Naive B cell (primary cell): Measurements from ENCODE around the gene CUBN. TPM values are rescaled to one million over a fixed set of nuclear protein-coding genes. Genes with fewer than 3 reads are reported as not detected.

Experiments used
- ATAC-seq, 2 donors: fragments of 150-1000 bp; cut with Tn5 transposase; 2 replicates each; pipeline ENCODE4 v1.10.0; 2021; ENCODE audit warnings: low read depth in 2 of 2, mild to moderate bottlenecking in 2 of 2, moderate library complexity in 2 of 2
- DNase-seq: peaks from one replicate; pipeline ENCODE4 v3.0.0; 2022
- H3K27ac Mint-ChIP-seq, 6 donors: one replicate each; pipeline ENCODE4 v1.8.0; 2020 to 2022; ENCODE audit warnings: mild to moderate bottlenecking in 6 of 6, mixed read lengths in 6 of 6, moderate library complexity in 5 of 6, inconsistent platforms in 2 of 6
- H3K27me3 Mint-ChIP-seq, 3 donors: one replicate each; pipeline ENCODE4 v1.8.0; 2021 to 2022; ENCODE audit warnings: mixed read lengths in 3 of 3, mild to moderate bottlenecking in 1 of 3
- H3K36me3 Mint-ChIP-seq, 2 donors: one replicate each; pipeline ENCODE4 v1.8.0; 2020 to 2022; ENCODE audit warnings: mixed read lengths in 2 of 2, inconsistent platforms in 1 of 2, mild to moderate bottlenecking in 1 of 2
- H3K4me1 Mint-ChIP-seq, 3 donors: one replicate each; pipeline ENCODE4 v1.8.0; 2020 to 2022; ENCODE audit warnings: mixed read lengths in 3 of 3, inconsistent platforms in 1 of 3, mild to moderate bottlenecking in 1 of 3, moderate library complexity in 1 of 3
- H3K4me3 Mint-ChIP-seq, 8 donors: one replicate each; pipeline ENCODE4 v1.8.0; 2020 to 2022; ENCODE audit warnings: mild to moderate bottlenecking in 8 of 8, mixed read lengths in 8 of 8, moderate library complexity in 8 of 8, inconsistent platforms in 2 of 8
- H3K9me3 Mint-ChIP-seq, 7 donors: one replicate each; pipeline ENCODE4 v1.8.0; 2020 to 2022; ENCODE audit warnings: mixed read lengths in 7 of 7, mild to moderate bottlenecking in 5 of 7, inconsistent platforms in 2 of 7, moderate library complexity in 1 of 7
- polyA plus RNA-seq, 6 donors: library from polyadenylated mRNA; unstranded; fragments of 300-500 nt; fragmentation: Illumina TruSeq; gene quantifications; one replicate each; pipeline ENCODE4 v1.2.3, GENCODE V29; 2021; ENCODE audit warnings: low read depth in 6 of 6

The CUBN gene
- polyA plus RNA-seq, 6 donors from 2014 or later = 0.07 to 0.51 (median 0.34) TPM; not detected in 1

GRCh38 chr10:16809074-16809718 is 320.4 kb downstream of the CUBN start:
- DNase-seq = no peak
- no peaks in the 10 kb centered on the region for H3K9me3 Mint-ChIP-seq
- H3K36me3 Mint-ChIP-seq = peaks cover 4 to 7% of the 10 kb centered on the region in 2 donors
- ATAC-seq = peak in 1 of 2 donors; percentile 54
- peaks cover 9 to 12% (median 9%) of the 10 kb centered on the region in 3 donors for H3K4me1 Mint-ChIP-seq
- H3K27me3 Mint-ChIP-seq = no peaks in the 10 kb centered on the region
- no peak overlapping the region for H3K27ac Mint-ChIP-seq
- no peak overlapping the region for H3K4me3 Mint-ChIP-seq

GRCh38 chr10:16804123-16804522 is 325.5 kb downstream of the CUBN start:
- no peak overlapping the region for H3K4me3 Mint-ChIP-seq
- H3K9me3 Mint-ChIP-seq = peaks cover 0 to 2% (median 0%) of the 10 kb centered on the region in 7 donors
- DNase-seq = no peak
- no peak overlapping the region for H3K27ac Mint-ChIP-seq
- H3K36me3 Mint-ChIP-seq = peaks cover 12 to 16% of the 10 kb centered on the region in 2 donors
- H3K27me3 Mint-ChIP-seq = no peaks in the 10 kb centered on the region
- ATAC-seq = no peak
- peaks cover 19 to 28% (median 22%) of the 10 kb centered on the region in 3 donors for H3K4me1 Mint-ChIP-seq

- H3K27me3 Mint-ChIP-seq = no peaks in the 10 kb centered on the region
- no peak for DNase-seq
- H3K4me1 Mint-ChIP-seq = peaks cover 19 to 35% (median 26%) of the 10 kb centered on the region in 3 donors
- H3K36me3 Mint-ChIP-seq = peaks cover 12 to 20% of the 10 kb centered on the region in 2 donors
- H3K9me3 Mint-ChIP-seq = peaks cover 0 to 2% (median 0%) of the 10 kb centered on the region in 7 donors
- peak overlapping the region in 1 of 6 donors; percentile 38 for H3K27ac Mint-ChIP-seq
- H3K4me3 Mint-ChIP-seq = no peak overlapping the region
- no peak for ATAC-seq
These were observed 326.1 kb downstream of the CUBN start for GRCh38 chr10:16803464-16803863.

DNA sequence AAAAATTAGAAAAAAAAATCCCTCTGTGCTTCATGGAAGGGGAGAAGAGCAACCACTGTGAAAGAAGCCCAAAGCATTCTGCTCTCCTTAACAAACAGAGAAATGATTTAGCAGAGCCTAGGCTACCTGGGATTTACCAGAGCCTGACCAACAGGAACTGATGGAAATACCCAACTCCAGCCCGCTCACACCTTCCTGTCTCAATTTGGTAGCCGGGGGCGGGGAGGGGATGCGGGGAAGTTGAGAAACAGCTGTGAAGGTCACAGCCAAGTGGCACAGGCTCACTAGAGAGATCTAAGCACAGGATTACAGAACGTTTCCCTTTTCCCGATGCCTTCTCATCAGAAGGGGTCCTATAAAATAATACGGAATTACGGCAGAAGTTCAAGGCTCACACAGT is 330.0 kb downstream of the CUBN start:
- H3K4me1 Mint-ChIP-seq = peaks cover 22 to 52% (median 41%) of the 10 kb centered on the region in 3 donors
- ATAC-seq = peak in 1 of 2 donors; percentile 47

GRCh38 chr10:16798571-16798970 is 331.0 kb downstream of the CUBN start:
- ATAC-seq (no peak), DNase-seq (no peak)
- Mint-ChIP-seq H3K4me3 (no peak overlapping the region), H3K27ac (no peak overlapping the region), H3K4me1 (peaks cover 22 to 52% (median 41%) of the 10 kb centered on the region in 3 donors), H3K27me3 (no peaks in the 10 kb centered on the region), H3K9me3 (peaks cover 0 to 2% (median 0%) of the 10 kb centered on the region in 7 donors), H3K36me3 (peaks cover 21 to 24% of the 10 kb centered on the region in 2 donors)

More for the DNA sequence above, 330.0 kb downstream of the CUBN start:
- Mint-ChIP-seq H3K36me3 (peaks cover 18 to 25% of the 10 kb centered on the region in 2 donors), H3K27ac (no peak overlapping the region), H3K4me3 (no peak overlapping the region), H3K27me3 (no peaks in the 10 kb centered on the region), H3K9me3 (peaks cover 0 to 2% (median 0%) of the 10 kb centered on the region in 7 donors)
- DNase-seq = no peak

DNA sequence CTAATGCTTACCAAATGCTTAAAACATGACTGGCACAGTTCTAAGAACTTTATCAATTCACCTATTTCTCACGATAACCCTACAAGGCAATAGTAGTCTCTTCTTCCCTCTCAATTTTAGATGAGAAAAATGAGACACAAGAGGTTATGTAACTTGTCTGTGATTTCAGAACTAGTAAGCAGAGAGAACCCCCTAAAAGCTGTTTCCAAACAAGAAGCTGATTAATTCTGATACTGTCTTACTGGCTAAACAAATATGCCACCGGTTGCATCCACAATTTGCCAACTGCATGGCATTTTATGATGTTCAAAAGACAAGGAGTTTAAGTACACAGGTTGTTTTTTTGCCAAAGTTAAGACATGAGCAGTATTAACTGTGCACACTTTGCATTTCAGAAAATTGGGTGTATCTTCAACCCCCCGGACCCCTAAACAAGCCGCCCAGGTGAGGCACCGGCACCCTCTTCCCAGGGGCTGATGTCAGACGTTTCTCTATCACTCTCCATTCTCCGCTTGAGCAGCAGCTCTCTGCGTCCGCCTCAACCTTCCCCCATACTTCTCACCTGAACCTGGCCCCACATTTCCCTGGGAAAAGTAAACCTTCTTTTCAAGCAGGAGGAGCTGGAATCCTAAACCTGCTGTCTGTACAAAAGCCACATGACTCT is 334.1 kb downstream of the CUBN start:
- peaks cover 0 to 2% (median 0%) of the 10 kb centered on the region in 7 donors for H3K9me3 Mint-ChIP-seq

DNA sequence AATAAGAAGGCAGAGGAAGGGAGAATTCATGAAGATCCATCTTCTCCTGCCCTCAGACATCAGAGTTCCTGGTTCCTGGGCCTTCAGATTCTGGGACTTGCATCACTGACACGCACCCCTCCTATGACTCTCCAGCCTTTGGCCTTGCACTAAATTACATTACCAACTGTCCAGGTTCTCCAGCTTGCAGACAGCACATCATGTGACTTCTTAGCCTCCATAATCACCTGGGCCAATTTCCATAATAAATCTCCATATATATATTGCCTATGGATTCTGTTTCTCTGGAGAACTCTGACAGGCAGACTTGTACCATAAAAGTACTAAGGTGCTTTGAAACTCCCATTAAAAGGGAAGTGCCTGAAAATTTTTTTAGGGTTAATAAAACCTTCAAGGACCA is 335.6 kb downstream of the CUBN start:
- ATAC-seq (no peak), DNase-seq (no peak)
- peaks cover 6 to 26% (median 23%) of the 10 kb centered on the region in 3 donors for H3K4me1 Mint-ChIP-seq
- no peaks in the 10 kb centered on the region for H3K27me3 Mint-ChIP-seq
- peaks cover 13 to 24% of the 10 kb centered on the region in 2 donors for H3K36me3 Mint-ChIP-seq
- H3K27ac Mint-ChIP-seq = no peak overlapping the region
- no peak overlapping the region for H3K4me3 Mint-ChIP-seq
- peaks cover 0 to 2% (median 0%) of the 10 kb centered on the region in 7 donors for H3K9me3 Mint-ChIP-seq

More for the DNA sequence above, 334.1 kb downstream of the CUBN start:
- ATAC-seq (no peak), DNase-seq (no peak)
- Mint-ChIP-seq H3K27ac (no peak overlapping the region), H3K27me3 (no peaks in the 10 kb centered on the region), H3K36me3 (peaks cover 19 to 33% of the 10 kb centered on the region in 2 donors), H3K4me1 (peaks cover 18 to 38% (median 35%) of the 10 kb centered on the region in 3 donors), H3K4me3 (no peak overlapping the region)

DNA sequence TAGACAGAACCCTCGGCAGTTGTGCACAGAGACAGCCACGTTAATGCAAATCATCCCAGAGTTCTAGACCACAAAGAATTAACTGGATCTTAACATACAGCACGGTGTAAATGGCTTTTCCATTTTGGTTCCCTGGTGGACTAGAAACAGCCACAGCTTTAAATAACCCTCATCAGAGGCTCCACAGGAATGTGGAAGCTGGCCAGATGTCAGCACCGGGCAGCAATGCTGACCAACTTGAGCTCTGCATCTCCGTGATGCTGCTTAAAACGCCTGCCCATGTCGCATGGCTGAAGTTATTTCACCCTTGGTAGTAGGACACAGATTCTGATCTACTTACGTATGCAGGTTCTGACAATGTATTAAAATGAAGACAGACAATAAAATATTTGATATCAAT is 336.9 kb downstream of the CUBN start:
- H3K27ac Mint-ChIP-seq = no peak overlapping the region
- no peak for DNase-seq
- H3K4me1 Mint-ChIP-seq = peaks cover 14 to 25% (median 21%) of the 10 kb centered on the region in 3 donors
- no peak overlapping the region for H3K4me3 Mint-ChIP-seq
- peaks cover 15 to 20% of the 10 kb centered on the region in 2 donors for H3K36me3 Mint-ChIP-seq
- no peaks in the 10 kb centered on the region for H3K27me3 Mint-ChIP-seq
- peaks cover 0 to 2% (median 0%) of the 10 kb centered on the region in 7 donors for H3K9me3 Mint-ChIP-seq
- ATAC-seq = no peak

GRCh38 chr10:16789765-16790164 is 339.8 kb downstream of the CUBN start:
- Mint-ChIP-seq H3K9me3 (peaks cover 0 to 10% (median 5%) of the 10 kb centered on the region in 7 donors), H3K27me3 (no peaks in the 10 kb centered on the region), H3K36me3 (peaks cover 17 to 39% of the 10 kb centered on the region in 2 donors), H3K4me3 (no peak overlapping the region), H3K27ac (peak overlapping the region in 1 of 6 donors; percentile 5), H3K4me1 (peaks cover 20 to 24% (median 22%) of the 10 kb centered on the region in 3 donors)
- ATAC-seq (no peak), DNase-seq (no peak)

- Mint-ChIP-seq H3K4me1 (peaks cover 20 to 26% (median 22%) of the 10 kb centered on the region in 3 donors), H3K27ac (peak overlapping the region in 4 of 6 donors; percentile 4 to 89 (median 62)), H3K27me3 (no peaks in the 10 kb centered on the region), H3K9me3 (peaks cover 0 to 10% (median 6%) of the 10 kb centered on the region in 7 donors), H3K4me3 (peak overlapping the region in 1 of 8 donors; percentile 8), H3K36me3 (peaks cover 22 to 37% of the 10 kb centered on the region in 2 donors)
- ATAC-seq (no peak), DNase-seq (no peak)
These were observed 340.4 kb downstream of the CUBN start for GRCh38 chr10:16789261-16789660.

- no peak for DNase-seq
- H3K4me3 Mint-ChIP-seq = no peak overlapping the region
- H3K4me1 Mint-ChIP-seq = peaks cover 20 to 26% (median 22%) of the 10 kb centered on the region in 3 donors
- no peaks in the 10 kb centered on the region for H3K27me3 Mint-ChIP-seq
- peaks cover 0 to 11% (median 6%) of the 10 kb centered on the region in 7 donors for H3K9me3 Mint-ChIP-seq
- peak overlapping the region in 2 of 6 donors; percentile 5 to 89 for H3K27ac Mint-ChIP-seq
- ATAC-seq = no peak
- H3K36me3 Mint-ChIP-seq = peaks cover 24 to 32% of the 10 kb centered on the region in 2 donors
These were observed 340.8 kb downstream of the CUBN start for GRCh38 chr10:16788778-16789177.

DNA sequence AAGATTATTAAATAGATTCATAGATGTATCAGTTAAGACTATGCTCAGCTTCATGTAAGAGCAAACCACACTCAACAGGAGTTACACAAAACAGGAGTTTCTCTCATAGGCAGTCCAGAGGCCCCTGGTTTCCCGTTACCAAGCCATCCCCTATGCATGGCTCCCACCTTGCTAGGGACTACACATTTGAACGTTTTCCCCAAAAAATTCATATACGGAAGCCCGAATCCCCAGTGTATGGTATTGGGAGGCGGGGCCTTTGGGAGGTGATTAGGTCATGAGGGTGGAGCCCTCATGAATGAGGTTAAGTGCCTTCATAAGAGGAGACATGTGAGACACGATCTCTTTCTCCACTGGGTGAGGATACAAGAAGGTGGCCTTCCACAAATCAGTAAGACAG is 341.5 kb downstream of the CUBN start:
- DNase-seq = no peak
- H3K9me3 Mint-ChIP-seq = peaks cover 0 to 11% (median 6%) of the 10 kb centered on the region in 7 donors

GRCh38 chr10:16787361-16787791 is 342.2 kb downstream of the CUBN start:
- ATAC-seq (peak; percentile 81 to 96), DNase-seq (no peak)
- Mint-ChIP-seq H3K36me3 (peaks cover 24% of the 10 kb centered on the region in 2 donors), H3K9me3 (peaks cover 0 to 11% (median 6%) of the 10 kb centered on the region in 7 donors), H3K4me1 (peaks cover 20 to 26% (median 22%) of the 10 kb centered on the region in 3 donors), H3K27me3 (no peaks in the 10 kb centered on the region), H3K27ac (peak overlapping the region; percentile 67 to 95 (median 88)), H3K4me3 (peak overlapping the region in 1 of 8 donors; percentile 44)

More for the DNA sequence above, 341.5 kb downstream of the CUBN start:
- Mint-ChIP-seq H3K4me3 (no peak overlapping the region), H3K4me1 (peaks cover 20 to 26% (median 22%) of the 10 kb centered on the region in 3 donors), H3K27me3 (no peaks in the 10 kb centered on the region), H3K36me3 (peaks cover 24 to 25% of the 10 kb centered on the region in 2 donors), H3K27ac (peak overlapping the region in 4 of 6 donors; percentile 0 to 95 (median 88))
- ATAC-seq = no peak
